ENCODE data around the gene PUS7L.

PUS7L gene

GRCh38 chr12:43797561-43798217, 39.1 kb upstream of the PUS7L start:
- no peak for TF ChIP-seq CTCF (conservative IDR thresholded peaks at IDR 0.05)
- TF ChIP-seq ZFX (IDR thresholded peaks at IDR 0.05) = no peak
- H3K27ac ChIP-seq = no peak overlapping the region

GRCh38 chr12:43795716-43796280, 37.2 kb upstream of the PUS7L start:
- no peak overlapping the region for H3K27ac ChIP-seq
- no peak for TF ChIP-seq CTCF (conservative IDR thresholded peaks at IDR 0.05)
- TF ChIP-seq ZFX (IDR thresholded peaks at IDR 0.05) = no peak

- TF ChIP-seq ZFX (IDR thresholded peaks at IDR 0.05) = no peak
- TF ChIP-seq CTCF (conservative IDR thresholded peaks at IDR 0.05) = no peak
Observed at GRCh38 chr12:43789941-43790340, 31.4 kb upstream of the PUS7L start.

GRCh38 chr12:43786899-43787693, 28.5 kb upstream of the PUS7L start:
- TF ChIP-seq CTCF (conservative IDR thresholded peaks at IDR 0.05) = no peak
- TF ChIP-seq ZFX (IDR thresholded peaks at IDR 0.05) = no peak
- no peak overlapping the region for H3K27ac ChIP-seq

More at GRCh38 chr12:43789941-43790340, 31.4 kb upstream of the PUS7L start:
- H3K27ac ChIP-seq = no peak overlapping the region

- no peak for TF ChIP-seq ZFX (IDR thresholded peaks at IDR 0.05)
- peak; percentile 67 for TF ChIP-seq CTCF (conservative IDR thresholded peaks at IDR 0.05)
- no peak overlapping the region for H3K27ac ChIP-seq
Observed at GRCh38 chr12:43776498-43776897, 17.9 kb upstream of the PUS7L start.

GRCh38 chr12:43766291-43766690, 7.7 kb upstream of the PUS7L start:
- H3K27ac ChIP-seq = no peak overlapping the region

More at GRCh38 chr12:43766291-43766690, 7.7 kb upstream of the PUS7L start:
- TF ChIP-seq ZFX (IDR thresholded peaks at IDR 0.05) (no peak), CTCF (conservative IDR thresholded peaks at IDR 0.05) (no peak)
